K562 (cell line): ENCODE measurements around the gene TMEM273. TPM values are rescaled to one million over a fixed set of nuclear protein-coding genes. Genes with fewer than 3 reads are reported as not detected.

Source experiments
- CBFB ChIP-seq: sonication (generic); formaldehyde crosslinking; IDR thresholded peaks from 2 replicates; pipeline ENCODE4 v1.4.0; 2020; ENCODE audit warnings: mild to moderate bottlenecking, missing genetic modification reagents
- KLF10 ChIP-seq: fragments of 250-450 bp; sonication (Bioruptor Pico); IDR thresholded peaks from 2 replicates; pipeline ENCODE4 v1.6.1; 2021; ENCODE audit warnings: matching md5 sums
- KLF6 ChIP-seq: fragments of 250-450 bp; sonication (Bioruptor Pico); IDR thresholded peaks from 2 replicates; pipeline ENCODE4 v1.4.0; 2020; ENCODE audit warnings: mild to moderate bottlenecking, moderate library complexity, borderline replicate concordance
- NBN ChIP-seq: fragments of 450-650 bp; IDR thresholded peaks from 2 replicates; pipeline ENCODE4 v1.6.1; 2016; ENCODE audit warnings: low read depth, mild to moderate bottlenecking
- NR1H2 ChIP-seq: sonication (generic); formaldehyde crosslinking; IDR thresholded peaks from 2 replicates; pipeline ENCODE4 v1.4.0; 2020; ENCODE audit warnings: mild to moderate bottlenecking, missing genetic modification reagents
- RBM15 ChIP-seq: fragments of 200-400 bp; formaldehyde crosslinking; IDR thresholded peaks from 2 replicates; pipeline ENCODE4 v1.6.1; 2018; ENCODE audit warnings: mild to moderate bottlenecking, low read length, moderate library complexity; ENCODE audit not compliant: insufficient read depth
- TRIM25 ChIP-seq: fragments of 450-650 bp; IDR thresholded peaks from 2 replicates; pipeline ENCODE4 v1.7.0; 2016; ENCODE audit warnings: borderline replicate concordance
- ZBTB34 ChIP-seq: fragments of 250-450 bp; sonication (Bioruptor Pico); IDR thresholded peaks from 2 replicates; pipeline ENCODE4 v1.8.0; 2021; ENCODE audit warnings: mild to moderate bottlenecking, moderate library complexity
- ZNF143 ChIP-seq: sonication (generic); formaldehyde crosslinking; IDR thresholded peaks from 2 replicates; pipeline ENCODE4 v1.9.0; 2022; ENCODE audit warnings: mild to moderate bottlenecking, missing genetic modification reagents
- ZNF584 ChIP-seq: fragments of 200-800 bp; sonication (Bioruptor generic); IDR thresholded peaks from 2 replicates; pipeline ENCODE4 v1.6.1; 2016; ENCODE audit warnings: low read depth, mild to moderate bottlenecking, missing genetic modification characterization, missing compliant biosample characterization
- polyA plus RNA-seq, 8 experiments: library from polyadenylated mRNA; depleted of rRNA in 4 of 8; stranded (reverse) in 5 of 8; unstranded in 3 of 8; fragments of >200 nt; fragmentation: Nextera tagmentation in 2 of 8; fragmentation: Illumina TruSeq in 1 of 8; extraction: Ambion mirVana in 2 of 8; extraction: Trizol in 1 of 8; gene quantifications; 2 replicates each; pipeline versions ENCODE4 v1.2.1 to v1.2.3, GENCODE V29; 2011 to 2014; ENCODE audit warnings: inconsistent platforms in 1 of 8, missing spikeins in 1 of 8
- total RNA-seq, 7 experiments: library from RNA; depleted of rRNA in 6 of 7; stranded (reverse); fragments of >200 nt in 6 of 7; fragmentation: Illumina TruSeq in 2 of 7; extraction: Trizol in 2 of 7; gene quantifications; 2 replicates each; pipeline versions ENCODE4 v1.2.1 to v1.2.3, GENCODE V29; 2011 to 2021; ENCODE audit warnings: low replicate concordance in 1 of 7
- TF ChIP-seq, protein P1 (sequence below): fragments of 200-600 bp; sonication (generic); IDR thresholded peaks from one replicate; pipeline ENCODE4 v1.6.1; 2012; ENCODE audit warnings: mild to moderate bottlenecking, low read depth, low read length, inconsistent platforms
- TF ChIP-seq, protein P2 (sequence below): fragments of 450-650 bp; formaldehyde crosslinking; IDR thresholded peaks from 2 replicates; pipeline ENCODE4 v1.4.0; 2022; ENCODE audit warnings: missing genetic modification characterization

Gene TMEM273
- total and polyA plus RNA-seq, 9 of the 15 experiments (the other 6 are each of a cell fraction or from before 2014, with no cell fraction given), result 39.2 to 131 (median 95.6) TPM

GRCh38 chr10:49174926-49175500 is 13.2 kb downstream of the TMEM273 start (continued):
- TF ChIP-seq, protein P1, sequence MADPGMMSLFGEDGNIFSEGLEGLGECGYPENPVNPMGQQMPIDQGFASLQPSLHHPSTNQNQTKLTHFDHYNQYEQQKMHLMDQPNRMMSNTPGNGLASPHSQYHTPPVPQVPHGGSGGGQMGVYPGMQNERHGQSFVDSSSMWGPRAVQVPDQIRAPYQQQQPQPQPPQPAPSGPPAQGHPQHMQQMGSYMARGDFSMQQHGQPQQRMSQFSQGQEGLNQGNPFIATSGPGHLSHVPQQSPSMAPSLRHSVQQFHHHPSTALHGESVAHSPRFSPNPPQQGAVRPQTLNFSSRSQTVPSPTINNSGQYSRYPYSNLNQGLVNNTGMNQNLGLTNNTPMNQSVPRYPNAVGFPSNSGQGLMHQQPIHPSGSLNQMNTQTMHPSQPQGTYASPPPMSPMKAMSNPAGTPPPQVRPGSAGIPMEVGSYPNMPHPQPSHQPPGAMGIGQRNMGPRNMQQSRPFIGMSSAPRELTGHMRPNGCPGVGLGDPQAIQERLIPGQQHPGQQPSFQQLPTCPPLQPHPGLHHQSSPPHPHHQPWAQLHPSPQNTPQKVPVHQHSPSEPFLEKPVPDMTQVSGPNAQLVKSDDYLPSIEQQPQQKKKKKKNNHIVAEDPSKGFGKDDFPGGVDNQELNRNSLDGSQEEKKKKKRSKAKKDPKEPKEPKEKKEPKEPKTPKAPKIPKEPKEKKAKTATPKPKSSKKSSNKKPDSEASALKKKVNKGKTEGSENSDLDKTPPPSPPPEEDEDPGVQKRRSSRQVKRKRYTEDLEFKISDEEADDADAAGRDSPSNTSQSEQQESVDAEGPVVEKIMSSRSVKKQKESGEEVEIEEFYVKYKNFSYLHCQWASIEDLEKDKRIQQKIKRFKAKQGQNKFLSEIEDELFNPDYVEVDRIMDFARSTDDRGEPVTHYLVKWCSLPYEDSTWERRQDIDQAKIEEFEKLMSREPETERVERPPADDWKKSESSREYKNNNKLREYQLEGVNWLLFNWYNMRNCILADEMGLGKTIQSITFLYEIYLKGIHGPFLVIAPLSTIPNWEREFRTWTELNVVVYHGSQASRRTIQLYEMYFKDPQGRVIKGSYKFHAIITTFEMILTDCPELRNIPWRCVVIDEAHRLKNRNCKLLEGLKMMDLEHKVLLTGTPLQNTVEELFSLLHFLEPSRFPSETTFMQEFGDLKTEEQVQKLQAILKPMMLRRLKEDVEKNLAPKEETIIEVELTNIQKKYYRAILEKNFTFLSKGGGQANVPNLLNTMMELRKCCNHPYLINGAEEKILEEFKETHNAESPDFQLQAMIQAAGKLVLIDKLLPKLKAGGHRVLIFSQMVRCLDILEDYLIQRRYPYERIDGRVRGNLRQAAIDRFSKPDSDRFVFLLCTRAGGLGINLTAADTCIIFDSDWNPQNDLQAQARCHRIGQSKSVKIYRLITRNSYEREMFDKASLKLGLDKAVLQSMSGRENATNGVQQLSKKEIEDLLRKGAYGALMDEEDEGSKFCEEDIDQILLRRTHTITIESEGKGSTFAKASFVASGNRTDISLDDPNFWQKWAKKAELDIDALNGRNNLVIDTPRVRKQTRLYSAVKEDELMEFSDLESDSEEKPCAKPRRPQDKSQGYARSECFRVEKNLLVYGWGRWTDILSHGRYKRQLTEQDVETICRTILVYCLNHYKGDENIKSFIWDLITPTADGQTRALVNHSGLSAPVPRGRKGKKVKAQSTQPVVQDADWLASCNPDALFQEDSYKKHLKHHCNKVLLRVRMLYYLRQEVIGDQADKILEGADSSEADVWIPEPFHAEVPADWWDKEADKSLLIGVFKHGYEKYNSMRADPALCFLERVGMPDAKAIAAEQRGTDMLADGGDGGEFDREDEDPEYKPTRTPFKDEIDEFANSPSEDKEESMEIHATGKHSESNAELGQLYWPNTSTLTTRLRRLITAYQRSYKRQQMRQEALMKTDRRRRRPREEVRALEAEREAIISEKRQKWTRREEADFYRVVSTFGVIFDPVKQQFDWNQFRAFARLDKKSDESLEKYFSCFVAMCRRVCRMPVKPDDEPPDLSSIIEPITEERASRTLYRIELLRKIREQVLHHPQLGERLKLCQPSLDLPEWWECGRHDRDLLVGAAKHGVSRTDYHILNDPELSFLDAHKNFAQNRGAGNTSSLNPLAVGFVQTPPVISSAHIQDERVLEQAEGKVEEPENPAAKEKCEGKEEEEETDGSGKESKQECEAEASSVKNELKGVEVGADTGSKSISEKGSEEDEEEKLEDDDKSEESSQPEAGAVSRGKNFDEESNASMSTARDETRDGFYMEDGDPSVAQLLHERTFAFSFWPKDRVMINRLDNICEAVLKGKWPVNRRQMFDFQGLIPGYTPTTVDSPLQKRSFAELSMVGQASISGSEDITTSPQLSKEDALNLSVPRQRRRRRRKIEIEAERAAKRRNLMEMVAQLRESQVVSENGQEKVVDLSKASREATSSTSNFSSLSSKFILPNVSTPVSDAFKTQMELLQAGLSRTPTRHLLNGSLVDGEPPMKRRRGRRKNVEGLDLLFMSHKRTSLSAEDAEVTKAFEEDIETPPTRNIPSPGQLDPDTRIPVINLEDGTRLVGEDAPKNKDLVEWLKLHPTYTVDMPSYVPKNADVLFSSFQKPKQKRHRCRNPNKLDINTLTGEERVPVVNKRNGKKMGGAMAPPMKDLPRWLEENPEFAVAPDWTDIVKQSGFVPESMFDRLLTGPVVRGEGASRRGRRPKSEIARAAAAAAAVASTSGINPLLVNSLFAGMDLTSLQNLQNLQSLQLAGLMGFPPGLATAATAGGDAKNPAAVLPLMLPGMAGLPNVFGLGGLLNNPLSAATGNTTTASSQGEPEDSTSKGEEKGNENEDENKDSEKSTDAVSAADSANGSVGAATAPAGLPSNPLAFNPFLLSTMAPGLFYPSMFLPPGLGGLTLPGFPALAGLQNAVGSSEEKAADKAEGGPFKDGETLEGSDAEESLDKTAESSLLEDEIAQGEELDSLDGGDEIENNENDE, result no peak
- TF ChIP-seq NR1H2 (CRISPR knock-in tag), result no peak
- TF ChIP-seq, protein P2, sequence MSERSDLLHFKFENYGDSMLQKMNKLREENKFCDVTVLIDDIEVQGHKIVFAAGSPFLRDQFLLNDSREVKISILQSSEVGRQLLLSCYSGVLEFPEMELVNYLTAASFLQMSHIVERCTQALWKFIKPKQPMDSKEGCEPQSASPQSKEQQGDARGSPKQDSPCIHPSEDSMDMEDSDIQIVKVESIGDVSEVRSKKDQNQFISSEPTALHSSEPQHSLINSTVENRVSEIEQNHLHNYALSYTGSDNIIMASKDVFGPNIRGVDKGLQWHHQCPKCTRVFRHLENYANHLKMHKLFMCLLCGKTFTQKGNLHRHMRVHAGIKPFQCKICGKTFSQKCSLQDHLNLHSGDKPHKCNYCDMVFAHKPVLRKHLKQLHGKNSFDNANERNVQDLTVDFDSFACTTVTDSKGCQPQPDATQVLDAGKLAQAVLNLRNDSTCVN (CRISPR knock-in tag), result 0 out of 2 replicates have a peak, but pooled peaks have one; percentile 18
- TF ChIP-seq KLF6 (CRISPR knock-in tag), result no peak
- no peak for TF ChIP-seq RBM15
- TF ChIP-seq ZNF584 (CRISPR knock-in tag), result no peak
- TF ChIP-seq ZBTB34 (CRISPR knock-in tag), result no peak
- no peak for TF ChIP-seq ZNF143
- TF ChIP-seq KLF10 (CRISPR knock-in tag), result no peak
- TF ChIP-seq CBFB (CRISPR knock-in tag), result no peak
- no peak for TF ChIP-seq NBN
- no peak for TF ChIP-seq TRIM25
